ENCODE measurements around the gene MYL7.

GRCh38 chr7:44185729-44186128 lies 44.6 kb upstream of the MYL7 start:
- TF ChIP-seq ZBTB9 (CRISPR knock-in tag; IDR thresholded peaks at IDR 0.05): no peak
- no peak for TF ChIP-seq NR4A1 (CRISPR knock-in tag; IDR thresholded peaks at IDR 0.05)
- TF ChIP-seq NR4A1 (tag; IDR thresholded peaks at IDR 0.05): no peak
- TF ChIP-seq ESRRA (IDR thresholded peaks at IDR 0.05; ENCODE audit: borderline replicate concordance, low read depth): no peak
- no peak for TF ChIP-seq CTCF (IDR thresholded peaks at IDR 0.05 in 2 of 3, conservative IDR thresholded peaks at IDR 0.05 in 1 of 3; ENCODE audit: insufficient read depth in 2 of 3, low read depth in 1 of 3, low read length in 3 of 3)
- TF ChIP-seq ZNF174 (CRISPR knock-in tag; IDR thresholded peaks at IDR 0.05): no peak
- no peak for TF ChIP-seq PHB (CRISPR knock-in tag; IDR thresholded peaks at IDR 0.05)
- TF ChIP-seq POLR2A (conservative IDR thresholded peaks at IDR 0.05): no peak
- TF ChIP-seq PHF21A (IDR thresholded peaks at IDR 0.05; ENCODE audit: borderline replicate concordance, low read depth): no peak
- TF ChIP-seq TBP (optimal IDR thresholded peaks at IDR 0.05; ENCODE audit: low read depth, low read length): no peak
